ENCODE results near the gene PNMA6A. TPM values are rescaled to one million over a fixed set of nuclear protein-coding genes. Genes with fewer than 3 reads are reported as not detected.

Gene PNMA6A
- total and polyA plus RNA-seq, 10 donors, result 0.39 to 1.5 (median 1.0) TPM

- TF ChIP-seq POLR2A (IDR thresholded peaks at IDR 0.05), result no peak
- peaks cover 0 to 11% (median 2%) of the 10 kb centered on the region in 6 donors for H3K4me1 ChIP-seq
- no peak for DNase-seq
- H3K27me3 ChIP-seq (replicated peaks in 1 of 7), result no peaks in the 10 kb centered on the region
- 85 to 100% (median 89%) methylated on average over 7 to 12 of the region's 12 CpGs; no CpG with 5 or more reads in 1 of the 5 donors for WGBS, 5 donors
- intact Hi-C loops (cut with DNase I; ENCODE audit: low total_unique reads), result no loop called here
- H3K4me3 ChIP-seq, result no peak overlapping the region
- H3K36me3 ChIP-seq, result no peaks in the 10 kb centered on the region
- no peak overlapping the region for H3K27ac ChIP-seq
- peaks cover 0 to 12% (median 0%) of the 10 kb centered on the region in 8 donors for H3K9me3 ChIP-seq
Observed at GRCh38 chrX:153030801-153031200, 41.5 kb upstream of the PNMA6A start.

DNA sequence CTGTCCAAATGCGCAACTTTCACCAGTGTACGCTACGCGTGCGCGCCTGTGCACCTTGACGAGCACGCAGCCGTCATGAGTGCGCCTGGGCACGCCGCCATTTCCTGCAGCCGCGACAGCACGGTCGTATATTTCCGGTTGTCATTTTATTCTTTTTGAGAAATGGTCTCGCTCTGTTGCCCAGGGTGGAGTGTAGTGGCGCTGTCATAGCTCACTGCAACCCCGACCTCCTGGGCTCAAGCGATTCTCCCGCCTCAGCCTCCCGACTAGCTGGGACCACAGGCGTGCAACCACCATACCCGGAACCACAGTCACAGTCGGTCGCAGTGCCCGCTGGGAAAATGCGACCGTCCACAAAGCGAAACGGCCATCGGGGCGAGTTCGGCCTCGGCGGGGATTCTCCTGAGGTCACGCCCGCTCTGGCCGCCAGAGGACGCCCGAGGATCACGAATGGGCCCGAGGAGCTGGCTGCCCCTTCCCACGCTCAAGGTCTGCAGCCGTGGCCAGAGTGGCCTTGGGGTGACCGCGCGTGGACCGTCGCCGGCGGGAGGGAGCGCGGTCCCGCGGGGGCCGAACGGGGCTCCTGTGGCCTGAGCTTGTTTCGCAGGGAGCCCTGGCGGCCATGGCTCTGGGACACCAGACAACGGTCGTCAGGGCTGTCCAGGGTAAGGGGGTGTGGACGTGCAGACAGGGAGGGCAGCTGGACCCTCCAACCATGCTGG lies 39.7 kb upstream of the PNMA6A start:
- TF ChIP-seq POLR2AphosphoS5 (IDR thresholded peaks at IDR 0.05) (peak; percentile 54 to 74 (median 63)), CTCF (IDR thresholded peaks at IDR 0.05 in 8 of 11, conservative IDR thresholded peaks at IDR 0.05 in 3 of 11) (peak; percentile 76 to 95 (median 87)), POLR2A (IDR thresholded peaks at IDR 0.05) (no peak)
- peak; percentile 92 for DNase-seq
- H3K4me1 ChIP-seq, result peaks cover 0 to 11% (median 2%) of the 10 kb centered on the region in 6 donors
- peak overlapping the region in 7 of 8 donors; percentile 15 to 69 (median 34) for H3K4me3 ChIP-seq
- intact Hi-C loops (cut with DNase I; ENCODE audit: low total_unique reads), result no loop called here
- no peaks in the 10 kb centered on the region for H3K36me3 ChIP-seq
- H3K9me3 ChIP-seq, result peaks cover 0 to 12% (median 0%) of the 10 kb centered on the region in 8 donors
- no peaks in the 10 kb centered on the region for H3K27me3 ChIP-seq (replicated peaks in 1 of 7)
- H3K27ac ChIP-seq, result peak overlapping the region in 7 of 8 donors; percentile 12 to 80 (median 57)
- 14 to 57% (median 41%) methylated on average over 14 to 64 of the region's 64 CpGs for WGBS, 5 donors

- H3K27ac ChIP-seq, result no peak overlapping the region
- peaks cover 3 to 30% (median 18%) of the 10 kb centered on the region in 8 donors for H3K9me3 ChIP-seq
- no peak overlapping the region for H3K4me3 ChIP-seq
- no peaks in the 10 kb centered on the region for H3K4me1 ChIP-seq
- no peak for TF ChIP-seq CTCF (IDR thresholded peaks at IDR 0.05 in 8 of 11, conservative IDR thresholded peaks at IDR 0.05 in 3 of 11)
- no peak for TF ChIP-seq POLR2A (IDR thresholded peaks at IDR 0.05)
- TF ChIP-seq POLR2AphosphoS5 (IDR thresholded peaks at IDR 0.05), result no peak
- peaks cover 0 to 13% (median 0%) of the 10 kb centered on the region in 6 donors for H3K36me3 ChIP-seq
- intact Hi-C loops (cut with DNase I; ENCODE audit: low total_unique reads), result no loop called here
- WGBS, 5 donors, result 83 to 97% (median 85%) methylated on average over 1 to 2 of the region's 2 CpGs
- peaks cover 0 to 4% (median 0%) of the 10 kb centered on the region in 7 donors for H3K27me3 ChIP-seq (replicated peaks in 1 of 7)
- no peak for DNase-seq
Observed at GRCh38 chrX:153049093-153049492, 23.2 kb upstream of the PNMA6A start.

- intact Hi-C loops (cut with DNase I; ENCODE audit: low total_unique reads), result no loop called here
- peaks cover 0 to 12% (median 3%) of the 10 kb centered on the region in 6 donors for H3K4me1 ChIP-seq
- DNase-seq, result no peak
- H3K4me3 ChIP-seq, result no peak overlapping the region
- H3K9me3 ChIP-seq, result peaks cover 3 to 29% (median 18%) of the 10 kb centered on the region in 8 donors
- peaks cover 0 to 13% (median 0%) of the 10 kb centered on the region in 6 donors for H3K36me3 ChIP-seq
- H3K27me3 ChIP-seq (replicated peaks in 1 of 7), result peaks cover 0 to 28% (median 20%) of the 10 kb centered on the region in 7 donors
- H3K27ac ChIP-seq, result no peak overlapping the region
- 69 to 89% (median 76%) methylated on average over 1 of the region's 1 CpG for WGBS, 5 donors
- TF ChIP-seq POLR2AphosphoS5 (IDR thresholded peaks at IDR 0.05), result no peak
- no peak for TF ChIP-seq POLR2A (IDR thresholded peaks at IDR 0.05)
- TF ChIP-seq CTCF (IDR thresholded peaks at IDR 0.05 in 8 of 11, conservative IDR thresholded peaks at IDR 0.05 in 3 of 11), result no peak
Observed at GRCh38 chrX:153052534-153052933, 19.7 kb upstream of the PNMA6A start.

All from spleen (tissue), 11 donors.